Vagina (tissue), 2 donors: ENCODE measurements around the gene AGBL4. TPM values are rescaled to one million over a fixed set of nuclear protein-coding genes. Genes with fewer than 3 reads are reported as not detected.

ENCODE experiments used
- DNase-seq, 2 donors: peaks; one replicate each; pipeline ENCODE4 v3.0.0-alpha.2; 2017; ENCODE audit errors: extremely low spot score in 2 of 2
- H3K27ac ChIP-seq: fragments of 200-600 bp; sonication (generic); one replicate; pipeline ENCODE4 v1.5.1; 2019
- H3K27me3 ChIP-seq: fragments of 200-600 bp; sonication (generic); one replicate; pipeline ENCODE4 v1.5.1; 2019
- H3K36me3 ChIP-seq, 2 donors: fragments of 200-600 bp; sonication (generic); one replicate each; pipeline ENCODE4 v1.5.1; 2017 to 2019
- H3K4me1 ChIP-seq: fragments of 200-600 bp; sonication (generic); one replicate; pipeline ENCODE4 v1.5.1; 2019
- H3K4me3 ChIP-seq, 2 donors: fragments of 200-600 bp; sonication (generic); 1 replicate in 1 of 2; 2 replicates in 1 of 2; pipeline ENCODE4 v1.5.1; 2016 to 2019
- H3K9me3 ChIP-seq: fragments of 200-600 bp; sonication (generic); one replicate; pipeline ENCODE4 v1.5.1; 2019
- POLR2A ChIP-seq, 2 donors: fragments of 450-650 bp; IDR thresholded peaks; one replicate each; pipeline ENCODE4 v1.6.1; 2017; ENCODE audit warnings: antibody characterized with exemption in 2 of 2, mild to moderate bottlenecking in 2 of 2, moderate library complexity in 2 of 2
- POLR2AphosphoS5 ChIP-seq, 2 donors: sonication (generic); formaldehyde crosslinking; IDR thresholded peaks; one replicate each; pipeline ENCODE4 v1.9.0; 2017; ENCODE audit warnings: antibody characterized with exemption in 2 of 2, mild to moderate bottlenecking in 2 of 2, low read depth in 1 of 2; ENCODE audit not compliant: insufficient read depth in 1 of 2
- intact Hi-C: fragments of 100-400 bp; cut with DNase I; formaldehyde crosslinking; loops from one replicate; pipeline ENCODE4 v1.15.1; 2023
- total RNA-seq: library from RNA; depleted of rRNA; stranded (reverse); fragments of >200 nt; gene quantifications from one replicate; pipeline ENCODE4 v1.2.3, GENCODE V29; 2016
- TF ChIP-seq, protein P1 (sequence below), 3 experiments: fragments of 450-650 bp in 2 of 3; fragments of 200-600 bp in 1 of 3; sonication (generic) in 1 of 3; IDR thresholded peaks; one replicate each; pipeline ENCODE4 v1.5.1; 2017 to 2019; ENCODE audit warnings: antibody characterized with exemption in 3 of 3, mild to moderate bottlenecking in 2 of 3, moderate library complexity in 2 of 3

The AGBL4 gene
- total RNA-seq, 1 donor from 2014 or later: not detected

DNA sequence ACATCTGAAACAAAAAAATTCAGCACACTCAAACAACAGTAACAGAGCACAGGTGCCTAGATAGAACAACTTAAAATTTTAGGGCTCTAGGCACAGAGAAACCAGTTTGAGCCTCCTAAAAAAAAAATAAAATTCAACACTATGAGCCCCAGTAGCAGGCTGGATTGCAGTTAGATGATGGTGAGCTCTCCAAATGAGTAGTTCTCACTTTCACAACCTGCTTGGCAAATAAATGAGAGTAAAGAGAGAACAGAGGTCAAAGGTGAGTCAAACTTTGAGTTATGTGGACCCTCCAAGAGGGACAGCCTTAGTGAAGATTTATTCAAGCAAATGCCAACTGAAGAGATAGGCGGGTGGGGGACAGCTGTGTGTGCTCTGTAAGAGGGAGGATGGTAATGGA, 1250.6 kb downstream of the AGBL4 start:
- no peak overlapping the region for H3K27ac ChIP-seq

DNA sequence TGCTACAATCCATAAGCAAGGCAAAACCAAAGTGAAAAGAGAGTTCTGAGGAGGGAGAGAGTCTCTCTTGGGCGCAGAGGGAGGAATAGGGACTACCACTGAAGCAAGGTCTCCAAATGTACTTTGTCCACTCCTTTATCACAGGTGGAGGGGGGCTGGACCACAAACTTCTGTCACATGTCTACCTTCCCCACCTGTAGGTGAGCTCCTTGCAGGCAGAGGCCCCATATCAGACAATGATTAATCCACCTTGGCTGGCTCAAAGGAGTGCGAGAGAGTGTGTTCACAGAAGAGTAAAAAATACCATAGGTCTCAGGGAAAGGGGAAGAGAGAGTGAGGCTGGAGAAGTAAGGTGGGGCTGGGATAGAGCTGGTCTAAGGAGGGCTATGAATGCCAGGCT, 1251.5 kb downstream of the AGBL4 start:
- peaks cover 38% of the 10 kb centered on the region for H3K4me1 ChIP-seq
- TF ChIP-seq POLR2AphosphoS5 (IDR thresholded peaks at IDR 0.05; ENCODE audit: insufficient read depth in 1 of 2, low read depth in 1 of 2) (no peak), POLR2A (IDR thresholded peaks at IDR 0.05) (no peak)
- TF ChIP-seq, protein P1, sequence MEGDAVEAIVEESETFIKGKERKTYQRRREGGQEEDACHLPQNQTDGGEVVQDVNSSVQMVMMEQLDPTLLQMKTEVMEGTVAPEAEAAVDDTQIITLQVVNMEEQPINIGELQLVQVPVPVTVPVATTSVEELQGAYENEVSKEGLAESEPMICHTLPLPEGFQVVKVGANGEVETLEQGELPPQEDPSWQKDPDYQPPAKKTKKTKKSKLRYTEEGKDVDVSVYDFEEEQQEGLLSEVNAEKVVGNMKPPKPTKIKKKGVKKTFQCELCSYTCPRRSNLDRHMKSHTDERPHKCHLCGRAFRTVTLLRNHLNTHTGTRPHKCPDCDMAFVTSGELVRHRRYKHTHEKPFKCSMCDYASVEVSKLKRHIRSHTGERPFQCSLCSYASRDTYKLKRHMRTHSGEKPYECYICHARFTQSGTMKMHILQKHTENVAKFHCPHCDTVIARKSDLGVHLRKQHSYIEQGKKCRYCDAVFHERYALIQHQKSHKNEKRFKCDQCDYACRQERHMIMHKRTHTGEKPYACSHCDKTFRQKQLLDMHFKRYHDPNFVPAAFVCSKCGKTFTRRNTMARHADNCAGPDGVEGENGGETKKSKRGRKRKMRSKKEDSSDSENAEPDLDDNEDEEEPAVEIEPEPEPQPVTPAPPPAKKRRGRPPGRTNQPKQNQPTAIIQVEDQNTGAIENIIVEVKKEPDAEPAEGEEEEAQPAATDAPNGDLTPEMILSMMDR (IDR thresholded peaks at IDR 0.05): no peak

More for the DNA sequence above, 1250.6 kb downstream of the AGBL4 start:
- Histone ChIP-seq H3K4me1 (peaks cover 37% of the 10 kb centered on the region), H3K4me3 (no peak overlapping the region), H3K36me3 (no peaks in the 10 kb centered on the region), H3K27me3 (no peaks in the 10 kb centered on the region), H3K9me3 (no peaks in the 10 kb centered on the region)
- intact Hi-C loops: no loop called here
- no peak for DNase-seq
- TF ChIP-seq, protein P1 (IDR thresholded peaks at IDR 0.05): no peak
- TF ChIP-seq POLR2A (IDR thresholded peaks at IDR 0.05): no peak
- TF ChIP-seq POLR2AphosphoS5 (IDR thresholded peaks at IDR 0.05; ENCODE audit: insufficient read depth in 1 of 2, low read depth in 1 of 2): no peak

DNA sequence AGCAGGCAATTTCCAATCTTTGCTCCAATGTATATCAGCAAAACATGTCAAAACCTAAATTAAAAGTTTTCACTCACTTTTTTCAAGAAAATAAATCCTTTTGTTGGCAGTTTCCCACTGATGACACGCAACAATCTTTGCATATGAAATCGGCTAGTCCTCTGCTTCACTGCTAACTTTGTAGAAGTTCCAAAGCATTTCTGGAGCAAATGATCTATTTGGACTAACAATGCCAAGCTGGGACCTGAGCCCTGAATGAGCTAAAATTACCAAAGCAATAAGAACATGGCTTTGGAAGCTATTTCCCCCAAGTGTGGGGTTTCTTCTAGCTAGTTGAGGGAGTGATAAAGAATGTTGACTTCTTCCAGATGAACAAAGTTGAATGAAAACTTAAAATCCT, 1252.2 kb downstream of the AGBL4 start:
- TF ChIP-seq POLR2AphosphoS5 (IDR thresholded peaks at IDR 0.05; ENCODE audit: insufficient read depth in 1 of 2, low read depth in 1 of 2) (no peak), POLR2A (IDR thresholded peaks at IDR 0.05) (no peak)
- TF ChIP-seq, protein P1 (IDR thresholded peaks at IDR 0.05): no peak
- H3K4me3 ChIP-seq: no peak overlapping the region
- no peaks in the 10 kb centered on the region for H3K36me3 ChIP-seq
- no peaks in the 10 kb centered on the region for H3K27me3 ChIP-seq
- H3K27ac ChIP-seq: no peak overlapping the region
- intact Hi-C loops: no loop called here
- no peak for DNase-seq
- no peaks in the 10 kb centered on the region for H3K9me3 ChIP-seq
- peaks cover 41% of the 10 kb centered on the region for H3K4me1 ChIP-seq

More for the DNA sequence above, 1251.5 kb downstream of the AGBL4 start:
- no peaks in the 10 kb centered on the region for H3K9me3 ChIP-seq
- no peak overlapping the region for H3K4me3 ChIP-seq
- H3K27me3 ChIP-seq: no peaks in the 10 kb centered on the region
- no peak overlapping the region for H3K27ac ChIP-seq
- intact Hi-C loops: no loop called here
- DNase-seq: no peak
- H3K36me3 ChIP-seq: no peaks in the 10 kb centered on the region

DNA sequence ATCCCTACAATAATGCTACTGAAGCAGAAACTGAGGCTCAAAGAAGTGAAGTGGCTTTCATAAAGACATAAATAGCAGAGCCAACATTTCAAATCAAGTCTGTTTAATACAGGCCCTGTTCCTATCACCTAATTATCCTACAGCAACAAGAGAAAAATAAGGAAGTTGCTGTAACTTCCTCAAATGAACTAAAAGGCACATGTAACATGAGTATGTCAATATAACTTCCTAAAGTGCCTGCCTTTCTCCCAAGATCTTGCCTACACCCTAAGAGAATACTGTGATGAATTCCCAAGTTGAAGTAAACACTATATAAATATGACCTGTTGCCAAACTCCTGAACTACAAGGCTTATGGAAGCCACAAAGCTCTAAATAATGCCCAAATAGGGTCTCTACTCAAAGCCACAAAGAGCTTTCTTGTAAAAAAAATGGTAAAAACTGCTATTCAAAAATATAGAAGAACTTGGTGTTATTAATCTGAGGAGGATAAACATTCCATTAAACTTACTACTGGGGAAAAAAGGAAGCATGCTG, 1255.7 kb downstream of the AGBL4 start:
- TF ChIP-seq POLR2A (IDR thresholded peaks at IDR 0.05) (no peak), POLR2AphosphoS5 (IDR thresholded peaks at IDR 0.05; ENCODE audit: insufficient read depth in 1 of 2, low read depth in 1 of 2) (no peak)
- TF ChIP-seq, protein P1 (IDR thresholded peaks at IDR 0.05): no peak
- Histone ChIP-seq H3K4me1 (peaks cover 21% of the 10 kb centered on the region), H3K27me3 (no peaks in the 10 kb centered on the region)

DNA sequence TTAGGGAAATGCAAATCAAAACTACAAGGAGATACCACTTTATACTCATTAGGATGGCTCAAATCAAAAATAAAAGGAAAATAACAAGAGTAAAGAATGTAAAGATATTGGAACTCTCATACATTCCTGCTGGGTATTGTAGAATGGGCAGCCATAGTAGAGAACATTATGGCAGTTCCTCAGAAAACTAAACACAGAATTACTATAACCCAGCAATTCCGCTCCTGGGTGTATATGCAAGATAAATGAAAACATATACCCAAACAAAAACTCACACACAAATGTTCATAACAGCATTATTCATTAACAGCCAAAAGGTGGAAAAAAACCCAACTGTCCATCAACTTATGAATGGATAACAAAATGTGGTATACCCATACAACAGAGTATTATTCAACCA, 1258.4 kb downstream of the AGBL4 start:
- TF ChIP-seq POLR2AphosphoS5 (IDR thresholded peaks at IDR 0.05; ENCODE audit: insufficient read depth in 1 of 2, low read depth in 1 of 2): no peak
- TF ChIP-seq, protein P1 (IDR thresholded peaks at IDR 0.05): no peak
- Histone ChIP-seq H3K36me3 (no peaks in the 10 kb centered on the region), H3K27me3 (no peaks in the 10 kb centered on the region), H3K9me3 (no peaks in the 10 kb centered on the region), H3K4me3 (no peak overlapping the region), H3K27ac (no peak overlapping the region), H3K4me1 (peaks cover 8% of the 10 kb centered on the region)
- intact Hi-C loops: no loop called here
- DNase-seq: no peak

More for the DNA sequence above, 1255.7 kb downstream of the AGBL4 start:
- Histone ChIP-seq H3K27ac (no peak overlapping the region), H3K9me3 (no peaks in the 10 kb centered on the region), H3K36me3 (no peaks in the 10 kb centered on the region), H3K4me3 (no peak overlapping the region)
- intact Hi-C loops: no loop called here
- DNase-seq: no peak
